ENCODE data around the gene DENND1B. TPM values are rescaled to one million over a fixed set of nuclear protein-coding genes. Genes with fewer than 3 reads are reported as not detected.

The DENND1B gene
- total and polyA plus RNA-seq, 2 experiments from 2014 or later = 3.7 to 18.6 TPM

DNA sequence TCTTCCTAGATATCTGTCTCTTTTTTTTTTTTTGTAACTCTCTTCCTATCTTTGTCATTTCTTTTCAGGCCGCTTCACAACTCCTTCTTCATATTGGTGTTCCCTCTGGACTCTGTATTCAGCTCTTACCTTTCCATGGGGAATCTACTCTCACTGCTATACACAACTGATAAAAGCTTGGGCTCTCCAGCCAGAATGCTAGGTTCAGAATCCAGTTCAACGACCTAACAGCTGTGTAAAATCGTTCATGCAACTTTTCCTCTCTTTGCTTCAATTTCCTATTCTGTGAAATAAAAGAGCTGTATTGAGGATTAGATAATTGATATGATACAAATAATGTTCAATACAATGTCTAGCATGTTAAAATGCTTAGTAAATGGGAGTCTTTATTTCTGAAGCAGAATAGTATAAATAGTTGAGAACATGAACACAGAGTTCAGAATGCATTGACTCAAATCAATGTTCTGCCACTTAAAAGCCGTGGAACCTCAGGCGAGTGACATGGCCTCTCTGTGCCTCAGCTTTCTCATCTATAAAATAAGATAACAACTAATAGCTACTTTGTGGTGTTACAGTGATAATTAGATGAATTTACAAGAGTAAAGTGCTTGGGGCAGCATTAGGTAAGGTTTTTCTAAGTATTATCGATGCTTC lies 88.5 kb downstream of the DENND1B start:
- H3K4me1 ChIP-seq (ENCODE audit: insufficient read depth) = no peaks in the 10 kb centered on the region
- H3K4me3 ChIP-seq = no peak overlapping the region
- no peaks in the 10 kb centered on the region for H3K79me2 ChIP-seq
- no peak for TF ChIP-seq EZH2 (IDR thresholded peaks at IDR 0.05; ENCODE audit: borderline replicate concordance)
- TF ChIP-seq EZH2phosphoT487 (IDR thresholded peaks at IDR 0.05; ENCODE audit: low read depth, severe bottlenecking, unreplicated experiment) = no peak
- TF ChIP-seq, protein P1, sequence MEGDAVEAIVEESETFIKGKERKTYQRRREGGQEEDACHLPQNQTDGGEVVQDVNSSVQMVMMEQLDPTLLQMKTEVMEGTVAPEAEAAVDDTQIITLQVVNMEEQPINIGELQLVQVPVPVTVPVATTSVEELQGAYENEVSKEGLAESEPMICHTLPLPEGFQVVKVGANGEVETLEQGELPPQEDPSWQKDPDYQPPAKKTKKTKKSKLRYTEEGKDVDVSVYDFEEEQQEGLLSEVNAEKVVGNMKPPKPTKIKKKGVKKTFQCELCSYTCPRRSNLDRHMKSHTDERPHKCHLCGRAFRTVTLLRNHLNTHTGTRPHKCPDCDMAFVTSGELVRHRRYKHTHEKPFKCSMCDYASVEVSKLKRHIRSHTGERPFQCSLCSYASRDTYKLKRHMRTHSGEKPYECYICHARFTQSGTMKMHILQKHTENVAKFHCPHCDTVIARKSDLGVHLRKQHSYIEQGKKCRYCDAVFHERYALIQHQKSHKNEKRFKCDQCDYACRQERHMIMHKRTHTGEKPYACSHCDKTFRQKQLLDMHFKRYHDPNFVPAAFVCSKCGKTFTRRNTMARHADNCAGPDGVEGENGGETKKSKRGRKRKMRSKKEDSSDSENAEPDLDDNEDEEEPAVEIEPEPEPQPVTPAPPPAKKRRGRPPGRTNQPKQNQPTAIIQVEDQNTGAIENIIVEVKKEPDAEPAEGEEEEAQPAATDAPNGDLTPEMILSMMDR (IDR thresholded peaks at IDR 0.05; ENCODE audit: poor library complexity) = no peak
- H4K20me1 ChIP-seq (ENCODE audit: insufficient read depth, poor library complexity, severe bottlenecking) = no peaks in the 10 kb centered on the region
- H3K9me2 ChIP-seq (replicated peaks; ENCODE audit: insufficient read depth) = no peaks in the 10 kb centered on the region
- H3K27ac ChIP-seq = no peak overlapping the region
- H3K4me2 ChIP-seq = no peak overlapping the region
- no peak overlapping the region for H2AFZ ChIP-seq
- H3K9me3 ChIP-seq (ENCODE audit: low read depth) = peaks cover 12% of the 10 kb centered on the region
- 81% methylated on average over 6 of the region's 6 CpGs for WGBS (ENCODE audit: low lambda C conversion rate, missing lambda C conversion rate)
- H3K27me3 ChIP-seq = no peaks in the 10 kb centered on the region
- no peaks in the 10 kb centered on the region for H3K36me3 ChIP-seq (replicated peaks; ENCODE audit: insufficient read depth, low read depth)
- DNase-seq (ENCODE audit: low spot score) = no peak

GRCh38 chr1:197686231-197686630 lies 89.0 kb downstream of the DENND1B start:
- Histone ChIP-seq H3K4me2 (no peak overlapping the region), H3K36me3 (replicated peaks; ENCODE audit: insufficient read depth, low read depth) (no peaks in the 10 kb centered on the region), H3K27ac (no peak overlapping the region), H3K9me2 (replicated peaks; ENCODE audit: insufficient read depth) (no peaks in the 10 kb centered on the region), H3K27me3 (no peaks in the 10 kb centered on the region), H2AFZ (no peak overlapping the region), H3K4me3 (no peak overlapping the region), H3K4me1 (ENCODE audit: insufficient read depth) (no peaks in the 10 kb centered on the region), H4K20me1 (ENCODE audit: insufficient read depth, poor library complexity, severe bottlenecking) (no peaks in the 10 kb centered on the region), H3K9me3 (ENCODE audit: low read depth) (peaks cover 12% of the 10 kb centered on the region), H3K79me2 (no peaks in the 10 kb centered on the region)
- TF ChIP-seq, protein P1 (IDR thresholded peaks at IDR 0.05; ENCODE audit: poor library complexity) = no peak
- TF ChIP-seq EZH2 (IDR thresholded peaks at IDR 0.05; ENCODE audit: borderline replicate concordance) = no peak
- no peak for TF ChIP-seq EZH2phosphoT487 (IDR thresholded peaks at IDR 0.05; ENCODE audit: low read depth, severe bottlenecking, unreplicated experiment)
- no peak for DNase-seq (ENCODE audit: low spot score)
- 97% methylated on average over 2 of the region's 2 CpGs for WGBS (ENCODE audit: low lambda C conversion rate, missing lambda C conversion rate)

DNA sequence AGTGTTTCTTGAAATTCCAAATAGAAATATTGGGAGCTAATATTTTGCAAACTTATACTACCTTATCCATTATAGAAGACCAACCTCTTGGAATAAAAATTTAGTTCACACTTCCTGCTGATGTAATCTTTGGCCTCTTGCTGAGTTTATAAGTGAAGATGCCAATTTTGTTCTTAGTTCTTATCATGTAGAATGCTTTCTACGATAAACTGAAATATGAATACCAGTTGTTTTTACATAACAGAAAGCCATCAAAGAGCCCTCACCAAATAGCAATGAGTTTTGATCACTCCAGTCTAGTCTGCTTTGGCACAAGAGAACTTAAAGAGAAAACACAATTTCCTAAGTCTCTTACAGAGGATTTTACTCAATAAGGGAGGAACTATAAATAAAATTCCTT lies 89.5 kb downstream of the DENND1B start:
- Histone ChIP-seq H3K36me3 (replicated peaks; ENCODE audit: insufficient read depth, low read depth) (no peaks in the 10 kb centered on the region), H3K9me3 (ENCODE audit: low read depth) (peaks cover 12% of the 10 kb centered on the region), H3K27ac (no peak overlapping the region), H3K4me3 (no peak overlapping the region), H3K4me2 (no peak overlapping the region), H4K20me1 (ENCODE audit: insufficient read depth, poor library complexity, severe bottlenecking) (no peaks in the 10 kb centered on the region), H3K27me3 (no peaks in the 10 kb centered on the region), H2AFZ (no peak overlapping the region), H3K4me1 (ENCODE audit: insufficient read depth) (no peaks in the 10 kb centered on the region), H3K79me2 (no peaks in the 10 kb centered on the region), H3K9me2 (replicated peaks; ENCODE audit: insufficient read depth) (no peaks in the 10 kb centered on the region)
- no peak for TF ChIP-seq EZH2phosphoT487 (IDR thresholded peaks at IDR 0.05; ENCODE audit: low read depth, severe bottlenecking, unreplicated experiment)
- TF ChIP-seq, protein P1 (IDR thresholded peaks at IDR 0.05; ENCODE audit: poor library complexity) = no peak
- no peak for TF ChIP-seq EZH2 (IDR thresholded peaks at IDR 0.05; ENCODE audit: borderline replicate concordance)
- WGBS (ENCODE audit: low lambda C conversion rate, missing lambda C conversion rate) = 53% methylated on average over 1 of the region's 1 CpG
- no peak for DNase-seq (ENCODE audit: low spot score)
